Smooth muscle cell (in vitro differentiated cells): ENCODE data around the gene ZPBP2. TPM values are rescaled to one million over a fixed set of nuclear protein-coding genes. Genes with fewer than 3 reads are reported as not detected.
"Not testable (repeated sequence)": the region's sequence is repeated elsewhere in the genome, so short reads cannot be mapped to it uniquely, and the experiment has no call there.

Experiments used
- DNase-seq: peaks from one replicate; lab custom pipeline; 2025; ENCODE audit not compliant: unreplicated experiment; lab: John Stamatoyannopoulos, UW
- H2AFZ ChIP-seq: fragments of 200-600 bp; sonication (generic); 2 replicates; pipeline ENCODE4 v1.6.0; 2016; ENCODE audit warnings: antibody characterized with exemption, low read depth, mild to moderate bottlenecking
- H3F3A ChIP-seq: fragments of 200-600 bp; sonication (generic); 2 replicates; pipeline ENCODE4 v1.6.0; 2017; ENCODE audit warnings: antibody characterized with exemption, low read depth
- H3K27ac ChIP-seq: fragments of 200-600 bp; sonication (generic); 2 replicates; pipeline ENCODE4 v1.5.1; 2016; ENCODE audit warnings: low read depth, mild to moderate bottlenecking
- H3K27me3 ChIP-seq: fragments of 200-600 bp; sonication (generic); 2 replicates; pipeline ENCODE4 v1.6.1; 2016; ENCODE audit warnings: low read depth, mild to moderate bottlenecking
- H3K36me3 ChIP-seq: fragments of 200-600 bp; sonication (generic); 2 replicates; pipeline ENCODE4 v1.5.1; 2016; ENCODE audit warnings: low read depth
- H3K4me1 ChIP-seq: fragments of 200-600 bp; sonication (generic); 2 replicates; pipeline ENCODE4 v1.5.1; 2016; ENCODE audit warnings: low read depth
- H3K4me2 ChIP-seq: fragments of 200-600 bp; sonication (generic); 2 replicates; pipeline ENCODE4 v1.6.0; 2016; ENCODE audit warnings: mild to moderate bottlenecking
- H3K4me3 ChIP-seq: fragments of 200-600 bp; sonication (generic); 2 replicates; pipeline ENCODE4 v1.5.1; 2016; ENCODE audit warnings: mild to moderate bottlenecking
- H3K79me2 ChIP-seq: fragments of 200-600 bp; sonication (generic); 2 replicates; pipeline ENCODE4 v1.6.0; 2016; ENCODE audit warnings: low read depth, mild to moderate bottlenecking
- H3K9ac ChIP-seq: fragments of 200-600 bp; sonication (generic); 2 replicates; pipeline ENCODE4 v1.6.0; 2016; ENCODE audit warnings: low read depth
- H3K9me3 ChIP-seq: fragments of 200-600 bp; sonication (generic); replicated peaks from 2 replicates; pipeline ENCODE4 v1.5.1; 2016; ENCODE audit warnings: low read depth
- H4K20me1 ChIP-seq: fragments of 200-600 bp; sonication (generic); 2 replicates; pipeline ENCODE4 v1.6.0; 2016; ENCODE audit warnings: low read depth
- CTCF ChIP-seq: fragments of 200-600 bp; sonication (generic); IDR thresholded peaks from 2 replicates; pipeline ENCODE4 v1.5.1; 2017; ENCODE audit warnings: borderline replicate concordance, mild to moderate bottlenecking, antibody characterized with exemption; ENCODE audit not compliant: insufficient read depth, poor library complexity, severe bottlenecking
- WGBS: methylation state at CpG from one replicate; pipeline ENCODE4 v1.1.7; 2016; ENCODE audit warnings: low lambda C conversion rate; 5-methylcytosine and 5-hydroxymethylcytosine counted together
- polyA plus RNA-seq: library from polyadenylated mRNA; unstranded; fragments of >200 nt; fragmentation: Nextera tagmentation; extraction: Ambion mirVana; gene quantifications from 2 replicates; pipeline ENCODE4 v1.2.1, GENCODE V29; 2016
- total RNA-seq: library from RNA; depleted of rRNA; stranded (reverse); fragments of >200 nt; gene quantifications from 2 replicates; pipeline ENCODE4 v1.2.3, GENCODE V29; 2014

Gene ZPBP2
- total and polyA plus RNA-seq, 2 experiments from 2014 or later: not detected

DNA sequence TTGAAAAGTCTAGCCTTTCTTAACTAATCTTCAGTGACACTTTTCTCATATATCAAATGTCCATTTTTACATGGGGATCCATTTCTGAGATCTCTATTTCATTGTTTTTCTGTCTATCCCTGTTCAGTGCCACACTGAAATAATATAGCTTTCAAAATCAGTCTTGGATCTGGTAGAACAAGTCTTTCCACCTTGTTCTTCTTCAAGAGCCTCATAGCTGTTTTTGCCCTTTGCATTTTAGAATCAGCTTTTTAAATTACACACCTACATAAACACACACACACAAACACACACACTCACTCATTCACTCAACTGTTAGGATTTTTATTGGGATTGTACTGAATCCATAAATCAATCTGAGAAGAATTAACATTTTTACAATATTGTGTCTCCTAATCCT, 31.2 kb downstream of the ZPBP2 start:
- H3K27me3 ChIP-seq: no peaks in the 10 kb centered on the region
- no peak overlapping the region for H3K4me2 ChIP-seq
- H3K79me2 ChIP-seq: no peaks in the 10 kb centered on the region
- no peaks in the 10 kb centered on the region for H3K36me3 ChIP-seq
- no peaks in the 10 kb centered on the region for H3K4me1 ChIP-seq
- H3K9me3 ChIP-seq: no peaks in the 10 kb centered on the region
- H4K20me1 ChIP-seq: no peaks in the 10 kb centered on the region
- TF ChIP-seq CTCF: no peak
- no peaks in the 10 kb centered on the region for H3F3A ChIP-seq
- no peak overlapping the region for H3K9ac ChIP-seq
- DNase-seq: no peak
- no peak overlapping the region for H3K4me3 ChIP-seq
- no peak overlapping the region for H2AFZ ChIP-seq
- no peak overlapping the region for H3K27ac ChIP-seq

- H3F3A ChIP-seq, H3K27ac ChIP-seq, H3K4me2 ChIP-seq, H2AFZ ChIP-seq, H3K4me1 ChIP-seq, H3K36me3 ChIP-seq, H4K20me1 ChIP-seq, H3K9ac ChIP-seq, H3K4me3 ChIP-seq, H3K79me2 ChIP-seq, DNase-seq, H3K9me3 ChIP-seq, H3K27me3 ChIP-seq: not testable (repeated sequence)
- 93% methylated on average over 2 of the region's 2 CpGs for WGBS
These were observed 34.0 kb downstream of the ZPBP2 start for GRCh38 chr17:39902027-39902426.

DNA sequence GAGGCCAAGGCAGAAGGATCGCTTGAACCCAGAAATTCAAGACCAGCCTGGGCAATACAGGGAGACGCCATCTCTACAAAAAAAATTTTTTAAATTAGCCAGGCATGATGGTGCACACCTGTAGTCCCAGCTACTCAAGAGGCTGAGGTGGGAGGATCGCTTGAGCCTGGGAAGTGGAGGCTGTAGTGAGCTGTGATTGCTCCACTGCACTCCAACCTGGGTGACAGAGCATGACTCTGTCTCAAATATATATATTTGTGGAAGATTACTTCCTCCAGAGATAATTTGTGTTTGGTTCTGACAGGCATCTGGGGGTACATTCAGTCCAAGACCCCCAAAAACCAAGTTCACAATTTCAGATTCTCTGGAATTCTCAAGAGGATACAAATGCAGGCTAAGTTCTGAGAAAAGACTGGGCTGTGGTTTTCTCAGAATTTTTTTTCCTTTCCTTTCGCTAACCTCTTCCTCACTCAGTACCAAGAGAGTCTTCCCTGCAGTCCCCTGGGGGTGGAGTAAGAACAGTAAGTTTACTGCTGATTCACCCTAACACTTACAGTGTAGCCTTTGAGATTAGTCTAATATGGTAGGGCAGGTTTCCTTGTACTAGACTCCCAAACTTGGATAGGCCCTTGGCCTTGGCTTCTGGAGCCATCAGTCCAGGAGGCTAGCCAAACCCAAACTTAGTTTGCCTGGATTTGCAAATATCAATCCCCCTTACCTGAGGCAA, 35.3 kb downstream of the ZPBP2 start:
- no peaks in the 10 kb centered on the region for H3F3A ChIP-seq
- no peak for DNase-seq

DNA sequence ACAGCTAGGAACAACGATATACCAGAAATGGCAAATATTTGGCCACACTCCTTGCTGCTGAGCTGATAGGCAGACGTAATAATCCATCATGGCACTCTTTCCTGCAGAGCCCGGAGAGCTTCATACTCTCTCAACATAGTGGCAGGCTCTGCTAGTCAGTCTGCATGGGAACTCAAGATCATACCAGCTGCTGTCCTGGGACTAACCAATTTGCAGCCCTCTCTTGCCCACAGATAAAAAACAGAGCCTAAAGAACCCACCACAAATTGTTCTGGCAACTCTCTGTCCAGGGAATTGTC, 36.9 kb downstream of the ZPBP2 start:
- Histone ChIP-seq H3K9ac (no peak overlapping the region), H3K9me3 (no peaks in the 10 kb centered on the region), H3K27ac (no peak overlapping the region), H3K4me2 (no peak overlapping the region), H2AFZ (no peak overlapping the region), H3K4me3 (no peak overlapping the region), H3K79me2 (no peaks in the 10 kb centered on the region), H3K36me3 (no peaks in the 10 kb centered on the region), H3K27me3 (no peaks in the 10 kb centered on the region), H3F3A (no peaks in the 10 kb centered on the region), H4K20me1 (no peaks in the 10 kb centered on the region), H3K4me1 (no peaks in the 10 kb centered on the region)
- WGBS: 95% methylated on average over 3 of the region's 3 CpGs
- DNase-seq: no peak
- no peak for TF ChIP-seq CTCF

More for the DNA sequence above, 35.3 kb downstream of the ZPBP2 start:
- H3K9ac ChIP-seq: no peak overlapping the region
- no peak for TF ChIP-seq CTCF
- no peak overlapping the region for H3K4me2 ChIP-seq
- H3K36me3 ChIP-seq: no peaks in the 10 kb centered on the region
- H3K4me1 ChIP-seq: no peaks in the 10 kb centered on the region
- H3K27ac ChIP-seq: no peak overlapping the region
- no peak overlapping the region for H2AFZ ChIP-seq
- H4K20me1 ChIP-seq: no peaks in the 10 kb centered on the region
- H3K79me2 ChIP-seq: no peaks in the 10 kb centered on the region
- no peaks in the 10 kb centered on the region for H3K27me3 ChIP-seq
- WGBS: 94% methylated on average over 4 of the region's 4 CpGs
- H3K4me3 ChIP-seq: no peak overlapping the region
- no peaks in the 10 kb centered on the region for H3K9me3 ChIP-seq
